ENCODE measurements around the gene CFAP57.
A peak's percentile ranks its signal among the peaks of the same experiment; 100 is the strongest.

CFAP57 gene

DNA sequence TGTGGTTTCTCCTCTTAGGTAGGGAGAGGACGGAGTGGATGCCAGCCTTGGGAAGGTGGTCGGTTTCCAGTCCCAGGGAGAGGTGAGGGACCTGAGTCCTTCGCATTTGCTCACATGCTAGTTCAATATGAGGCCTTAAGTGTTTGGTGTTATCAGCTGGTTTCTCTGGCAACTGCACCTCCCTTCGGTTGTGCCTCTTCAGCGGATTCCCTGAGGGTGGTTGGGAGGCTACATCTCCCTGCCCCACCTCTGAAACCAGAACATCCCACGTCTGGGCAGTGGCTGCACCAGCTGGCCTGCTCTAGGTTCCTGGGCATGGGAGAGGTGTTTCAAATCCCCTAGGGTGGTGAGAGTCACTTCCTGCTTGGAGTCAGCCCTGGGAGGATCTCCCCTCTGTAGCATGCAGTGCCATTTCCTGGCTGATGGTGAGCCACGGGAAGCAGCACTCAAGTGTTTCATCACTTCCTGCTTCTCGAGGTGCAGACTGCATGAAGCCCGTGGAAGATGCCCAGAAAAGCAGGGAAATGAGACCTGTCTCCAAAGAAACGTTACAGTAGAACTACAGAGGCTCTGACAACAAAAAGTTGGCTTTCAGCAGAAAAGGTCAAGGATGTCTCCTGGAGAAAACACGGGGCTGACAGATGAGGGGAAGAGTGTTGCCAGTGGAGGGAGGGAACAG is 102.1 kb downstream of the CFAP57 start:
- peak; percentile 41 for DNase-seq (ENCODE audit: insufficient read length, low spot score)
- FAIRE-seq: no peak

DNA sequence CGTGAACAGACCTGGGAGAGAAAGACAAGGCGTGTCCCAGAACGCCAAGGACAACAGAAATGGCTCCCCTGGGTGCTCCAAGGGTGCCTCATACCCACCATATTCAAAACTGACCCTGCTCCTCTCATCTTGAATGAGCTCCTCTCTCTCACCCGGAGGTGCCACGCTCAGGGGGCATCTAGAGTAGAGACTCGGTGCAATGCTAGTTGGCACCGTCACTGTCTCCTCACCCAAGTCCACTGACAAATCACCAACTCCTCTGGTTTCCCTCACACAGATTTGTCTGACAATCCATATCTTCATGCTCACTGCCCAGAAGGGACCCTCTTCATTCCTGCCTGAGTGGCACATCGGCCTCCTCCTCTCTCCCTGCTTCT is 102.7 kb downstream of the CFAP57 start:
- no peak for DNase-seq (ENCODE audit: insufficient read length, low spot score)
- FAIRE-seq: no peak

DNA sequence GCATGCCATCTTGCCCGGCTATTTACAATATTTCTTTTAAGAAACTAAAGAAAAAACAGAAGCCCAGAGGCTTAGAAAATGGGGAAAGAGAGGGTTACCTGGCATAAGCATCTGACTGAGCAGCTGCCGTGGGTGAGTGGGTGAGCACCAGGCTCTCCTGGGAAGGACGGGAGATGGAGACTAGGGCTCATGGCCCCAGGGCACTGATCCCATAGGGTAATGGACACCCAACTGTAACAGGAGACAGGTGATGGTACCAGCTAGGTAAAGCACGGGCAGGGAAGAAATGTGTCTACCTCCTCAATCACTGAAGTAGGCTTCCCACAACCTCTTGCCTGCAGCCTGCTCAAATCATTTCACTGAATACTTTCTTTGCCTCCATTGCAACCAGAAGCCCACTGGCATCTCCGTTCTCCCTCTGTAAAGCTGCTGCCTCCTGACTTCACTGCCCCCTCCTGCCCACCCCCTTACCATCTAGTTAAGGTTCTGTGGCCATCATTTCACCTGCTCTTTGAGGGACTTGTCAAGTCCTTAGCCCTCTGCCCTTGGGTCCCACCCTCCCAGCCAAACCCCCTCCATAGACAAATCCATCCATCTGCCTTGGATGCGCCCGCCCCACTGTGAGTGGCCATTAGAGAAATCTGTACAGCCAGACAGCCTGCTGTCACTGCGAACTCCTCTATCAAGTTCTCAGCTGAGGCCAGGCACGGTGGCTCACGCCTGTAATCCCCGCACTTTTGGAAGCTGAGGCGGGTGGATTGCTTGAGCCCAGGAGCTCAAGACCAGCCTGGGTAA is 103.9 kb downstream of the CFAP57 start:
- FAIRE-seq: no peak
- DNase-seq (ENCODE audit: insufficient read length, low spot score): no peak

DNA sequence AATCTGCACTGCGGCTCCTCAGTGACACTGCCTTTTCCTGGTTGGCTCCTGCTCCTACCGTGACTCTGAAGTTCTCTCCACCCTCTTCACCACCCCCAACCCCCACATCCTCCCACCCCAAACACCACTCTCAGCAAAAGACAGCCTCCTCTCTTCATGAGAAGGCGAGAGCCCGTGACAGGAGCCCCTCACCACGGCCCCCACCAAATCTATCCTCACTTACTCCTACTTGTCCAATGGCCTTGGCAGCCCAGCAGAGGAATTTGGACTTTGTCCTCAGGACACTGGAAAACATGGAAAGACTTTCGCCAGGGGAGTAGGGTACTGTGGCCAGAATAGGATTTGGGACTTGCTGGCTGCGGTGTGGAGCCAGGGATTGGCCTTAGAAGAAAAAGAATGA is 104.5 kb downstream of the CFAP57 start:
- FAIRE-seq: no peak
- no peak for DNase-seq (ENCODE audit: insufficient read length, low spot score)

DNA sequence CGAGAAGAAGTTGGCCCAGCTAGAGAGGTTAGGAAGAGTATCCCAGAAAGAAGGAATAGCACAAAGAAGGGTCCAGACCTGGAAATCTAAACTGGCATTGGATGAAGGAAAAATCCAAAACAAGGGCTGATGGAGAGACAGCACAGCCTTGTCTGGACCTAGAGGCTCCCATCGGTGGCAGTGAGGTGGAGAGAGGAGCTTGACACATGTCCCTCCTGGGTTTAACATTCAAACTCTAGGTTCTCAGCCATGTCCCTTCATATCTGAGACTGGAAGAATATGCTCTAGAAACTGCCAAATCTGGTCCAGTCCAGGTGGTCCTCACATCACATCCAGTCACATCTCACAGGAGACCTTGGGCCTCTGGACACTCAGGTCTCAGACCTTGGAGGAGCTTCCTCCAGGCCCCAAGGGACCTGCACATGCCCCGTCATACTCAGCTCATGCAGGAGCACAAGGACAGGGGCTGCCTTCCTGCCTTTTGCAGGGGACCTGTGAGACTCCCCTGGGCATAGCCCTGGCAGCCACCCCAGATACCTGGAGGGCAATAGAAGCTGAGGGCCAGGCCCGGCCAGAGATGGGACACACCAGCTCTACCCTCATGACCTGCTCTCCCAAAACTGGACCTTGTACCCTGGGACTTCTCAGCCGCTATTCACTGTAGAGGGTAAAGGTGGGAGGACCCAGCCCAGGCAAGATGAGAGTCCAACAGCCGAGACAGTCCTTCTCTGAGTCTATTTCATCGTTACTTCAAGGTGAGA is 105.2 kb downstream of the CFAP57 start:
- FAIRE-seq (no peak), DNase-seq (ENCODE audit: insufficient read length, low spot score) (no peak)

DNA sequence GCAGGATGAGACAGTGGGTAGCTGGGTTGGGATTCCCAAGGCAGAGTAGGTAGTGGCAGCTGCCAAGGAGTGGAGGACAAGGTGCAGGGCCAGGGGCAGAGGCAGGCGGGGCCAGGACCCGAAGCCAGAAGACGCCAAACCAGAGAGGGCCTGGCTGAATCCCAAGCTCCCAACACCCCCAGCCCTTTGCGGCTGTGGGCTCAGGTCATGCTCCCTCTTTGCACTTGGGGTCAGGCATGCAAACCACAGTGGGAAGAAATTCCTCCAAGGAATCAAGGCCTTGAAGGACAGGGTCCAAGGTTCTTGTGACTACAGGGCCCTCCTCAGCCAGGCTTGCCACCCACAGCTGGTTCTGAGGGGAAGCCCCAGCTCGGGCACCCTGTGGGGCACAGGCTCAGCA is 107.0 kb downstream of the CFAP57 start:
- FAIRE-seq (no peak), DNase-seq (ENCODE audit: insufficient read length, low spot score) (no peak)

DNA sequence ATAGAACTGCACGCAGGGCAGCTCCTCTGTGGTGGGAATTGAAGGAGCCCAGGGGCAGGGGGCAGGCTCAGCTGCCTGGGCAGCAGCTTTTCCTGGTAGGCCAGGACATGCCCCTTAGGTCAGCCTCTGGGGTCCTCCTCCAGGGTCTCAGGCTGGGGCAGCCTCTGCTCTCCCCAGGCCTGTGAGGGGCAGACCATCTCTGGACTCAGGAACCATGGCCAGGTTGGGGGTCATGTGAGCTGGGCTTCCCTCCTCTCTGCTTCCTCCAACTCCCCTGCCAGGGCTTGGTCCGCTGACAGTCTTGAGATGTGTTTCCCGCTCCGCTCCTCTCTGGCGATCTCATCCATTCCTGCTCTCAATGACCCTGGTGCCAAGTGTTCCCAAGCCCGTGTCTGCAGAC is 107.5 kb downstream of the CFAP57 start:
- no peak for FAIRE-seq

DNA sequence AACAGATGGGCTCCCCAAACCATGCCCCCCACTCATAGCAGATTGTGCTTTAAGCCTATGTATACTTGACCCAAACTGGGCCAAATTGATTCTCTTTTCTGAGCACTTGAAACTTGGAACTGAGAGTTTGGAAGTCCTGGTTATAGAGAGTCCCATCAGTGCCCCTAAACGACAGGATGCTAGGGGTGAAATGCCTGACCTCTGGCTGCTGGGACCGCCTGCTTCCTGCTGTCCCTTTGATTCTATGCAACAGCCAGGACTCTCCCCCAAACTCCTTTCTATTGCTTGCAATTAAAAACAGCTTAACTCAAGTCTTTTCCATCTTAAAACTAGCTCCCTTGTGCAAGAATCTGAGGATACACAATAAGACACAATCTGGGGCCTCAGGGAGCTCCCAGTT is 108.6 kb downstream of the CFAP57 start:
- no peak for FAIRE-seq

More for the DNA sequence above, 107.5 kb downstream of the CFAP57 start:
- DNase-seq (ENCODE audit: insufficient read length, low spot score): no peak

DNA sequence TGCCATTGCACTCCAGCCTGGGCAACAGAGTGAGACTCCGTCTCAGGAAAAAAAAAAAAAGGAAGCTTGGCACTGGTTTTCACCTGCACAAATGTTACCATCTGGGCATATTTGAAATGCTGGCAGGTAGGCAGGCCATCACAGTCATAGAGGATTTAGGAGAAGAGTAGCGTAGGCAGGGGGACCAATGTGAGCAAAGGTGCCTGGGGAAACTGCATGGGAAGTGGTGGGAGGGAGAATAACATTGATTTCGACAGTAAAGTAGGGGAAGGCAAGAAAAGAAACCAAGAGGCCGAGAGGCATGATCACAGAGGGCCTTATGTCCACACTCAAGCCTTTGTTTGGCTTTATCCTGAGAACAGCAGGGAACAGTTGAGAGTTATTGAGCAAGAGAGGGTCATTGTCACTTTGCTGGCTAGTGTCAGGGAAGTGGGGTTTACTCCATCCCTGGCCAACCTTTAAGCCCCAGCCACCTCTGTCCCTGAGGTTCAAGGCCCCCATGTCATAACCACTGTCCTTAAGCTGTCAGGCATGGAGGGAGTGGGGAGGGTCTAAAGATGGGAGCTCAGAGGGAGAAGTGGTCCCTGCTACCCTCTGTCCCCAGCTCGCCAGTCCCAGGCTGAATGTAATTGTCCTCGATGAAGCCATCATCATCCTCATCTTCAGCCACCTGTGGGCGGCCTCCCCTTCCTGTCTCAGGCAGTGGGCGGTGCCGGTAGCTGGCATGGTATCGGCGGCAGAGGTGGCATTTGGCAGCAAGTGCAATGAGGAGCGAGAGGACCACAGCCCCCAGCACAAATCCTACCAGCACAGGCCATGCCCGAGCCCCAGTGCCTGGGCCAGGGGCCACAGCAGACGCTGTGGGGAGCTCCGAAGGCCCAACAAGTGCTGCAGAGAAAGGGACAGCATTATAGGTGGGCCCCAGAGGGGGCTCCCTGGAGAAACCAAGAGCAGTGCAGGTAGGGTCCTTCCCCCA is 110.4 kb downstream of the CFAP57 start:
- FAIRE-seq: no peak
- no peak for DNase-seq (ENCODE audit: insufficient read length, low spot score)

More for the DNA sequence above, 108.6 kb downstream of the CFAP57 start:
- no peak for DNase-seq (ENCODE audit: insufficient read length, low spot score)

DNA sequence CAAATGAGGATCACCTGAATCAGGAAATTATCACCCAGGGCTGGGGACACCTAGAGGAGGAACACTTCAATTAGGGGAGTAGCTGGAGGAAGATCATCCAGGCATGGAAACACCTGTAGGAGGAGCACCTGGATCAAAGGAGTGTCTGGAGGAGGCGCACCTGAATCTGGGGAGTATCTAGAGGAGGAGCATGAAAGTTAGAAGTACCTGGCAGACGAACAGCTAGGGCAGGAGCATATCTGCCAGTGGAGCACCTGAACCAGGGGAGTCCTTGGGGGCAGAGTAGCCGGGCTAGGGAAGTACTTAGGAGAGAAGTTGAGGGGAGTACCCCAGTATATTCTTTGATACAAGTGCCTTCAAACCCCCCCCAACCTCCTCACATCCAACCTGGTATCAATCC is 111.9 kb downstream of the CFAP57 start:
- FAIRE-seq: no peak
- no peak for DNase-seq (ENCODE audit: insufficient read length, low spot score)

DNA sequence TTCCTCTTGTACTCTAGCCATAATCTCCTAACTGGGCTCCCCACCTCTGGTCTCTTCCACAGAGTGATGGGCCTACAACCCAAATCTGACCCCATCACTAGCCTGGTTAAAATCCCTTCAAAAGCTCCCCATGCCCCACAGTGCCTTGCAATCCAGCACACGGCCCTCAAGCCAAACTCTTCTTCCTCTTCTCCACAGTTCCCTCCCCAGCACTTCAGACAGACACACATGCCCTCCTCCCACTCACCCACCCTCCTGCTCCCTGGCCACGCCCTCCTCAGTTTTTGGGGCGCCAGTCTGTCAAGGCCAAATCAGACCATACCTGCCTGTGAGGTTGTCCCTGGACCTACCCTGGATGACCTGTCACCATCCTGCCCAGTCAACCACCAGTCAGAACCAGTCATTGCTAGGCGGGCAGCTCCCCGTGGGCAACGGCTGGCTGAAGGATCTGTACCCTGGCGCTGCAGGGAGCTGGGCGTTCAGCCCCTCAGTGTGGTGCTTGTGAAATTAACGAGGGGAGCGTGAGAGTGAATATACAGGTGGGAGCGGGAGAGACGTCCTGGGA is 112.5 kb downstream of the CFAP57 start:
- no peak for FAIRE-seq
- no peak for DNase-seq (ENCODE audit: insufficient read length, low spot score)

DNA sequence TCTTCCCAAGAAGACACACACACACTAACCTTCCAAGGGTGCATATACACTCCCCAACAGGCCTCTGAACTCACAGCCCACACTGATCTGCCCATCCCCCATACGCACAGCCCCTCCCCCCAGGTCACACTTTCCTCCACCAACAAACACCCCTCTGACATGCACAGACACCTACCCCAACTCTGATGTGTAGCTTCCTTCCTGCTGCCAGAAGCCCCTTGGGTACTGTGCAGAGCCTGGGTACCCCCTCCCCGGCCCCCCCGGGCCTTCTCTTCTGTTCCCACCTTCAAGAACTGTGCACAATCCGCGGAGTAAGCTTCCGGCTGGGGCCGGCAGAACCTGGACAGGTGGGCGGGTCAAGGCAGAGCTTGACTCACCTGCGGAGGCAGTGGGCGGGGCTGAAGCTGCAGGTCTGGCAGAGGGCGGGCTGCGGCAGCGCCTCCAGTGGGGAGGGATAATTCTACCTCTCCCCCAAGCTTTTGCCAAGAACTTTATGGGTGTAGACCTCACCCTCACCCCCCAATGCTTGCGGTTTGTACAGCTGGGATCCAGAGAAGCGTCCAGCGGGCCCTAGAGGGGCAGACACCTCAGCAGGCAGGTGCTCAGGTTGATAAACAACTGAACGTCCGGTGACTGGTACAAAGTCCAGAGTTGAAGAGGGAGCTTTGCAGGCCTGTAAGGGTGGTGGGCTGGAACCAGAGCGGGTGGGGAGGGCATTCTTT is 113.3 kb downstream of the CFAP57 start, which contains the start of gene C1orf210:
TSS of gene C1orf210 (minus strand) at position 313 of the 722 bp plus-strand sequence. CDS start 2,311 bp downstream, outside the sequence.
- FAIRE-seq: no peak
- no peak for DNase-seq (ENCODE audit: insufficient read length, low spot score)

DNA sequence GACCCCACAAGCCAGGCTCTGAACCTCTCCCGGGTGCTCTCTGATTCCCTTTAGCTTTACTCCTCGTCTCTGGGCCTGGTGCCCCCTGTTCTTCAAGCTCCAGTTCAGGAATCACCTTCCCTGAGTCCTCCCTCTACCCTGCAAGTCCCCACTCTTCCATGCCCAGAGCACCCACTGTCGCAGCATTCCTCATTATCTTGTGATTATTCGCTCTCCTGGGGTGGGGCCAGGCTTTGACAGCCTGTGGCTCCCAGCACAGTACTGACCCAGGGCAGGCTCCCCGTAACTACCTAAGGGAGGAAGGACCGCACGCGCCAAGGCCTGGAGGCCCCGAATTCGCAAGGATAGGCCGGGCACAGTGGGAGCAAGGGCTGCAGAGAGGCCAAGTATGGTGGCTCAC is 114.0 kb downstream of the CFAP57 start:
- FAIRE-seq (no peak), DNase-seq (ENCODE audit: insufficient read length, low spot score) (no peak)

DNA sequence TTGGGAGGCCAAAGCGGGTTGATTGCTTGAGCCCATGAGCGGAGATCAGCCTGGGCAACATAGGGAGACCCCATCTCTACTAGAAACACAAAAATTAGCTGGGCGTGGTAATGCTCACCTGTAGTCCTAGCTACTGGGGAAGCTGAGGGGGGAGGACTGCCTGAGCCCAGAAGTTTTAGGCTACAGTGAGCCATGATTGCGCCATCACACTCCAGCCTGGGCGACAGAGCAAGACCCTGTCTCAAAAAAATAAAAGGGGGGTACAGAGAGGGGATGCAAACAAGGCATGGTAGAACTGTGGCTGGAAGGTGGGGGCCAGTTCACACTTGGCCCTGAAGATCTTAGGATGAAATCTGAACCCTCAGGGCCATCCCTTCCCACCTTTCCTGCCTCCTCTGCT is 114.4 kb downstream of the CFAP57 start:
- no peak for DNase-seq (ENCODE audit: insufficient read length, low spot score)
- FAIRE-seq: no peak

DNA sequence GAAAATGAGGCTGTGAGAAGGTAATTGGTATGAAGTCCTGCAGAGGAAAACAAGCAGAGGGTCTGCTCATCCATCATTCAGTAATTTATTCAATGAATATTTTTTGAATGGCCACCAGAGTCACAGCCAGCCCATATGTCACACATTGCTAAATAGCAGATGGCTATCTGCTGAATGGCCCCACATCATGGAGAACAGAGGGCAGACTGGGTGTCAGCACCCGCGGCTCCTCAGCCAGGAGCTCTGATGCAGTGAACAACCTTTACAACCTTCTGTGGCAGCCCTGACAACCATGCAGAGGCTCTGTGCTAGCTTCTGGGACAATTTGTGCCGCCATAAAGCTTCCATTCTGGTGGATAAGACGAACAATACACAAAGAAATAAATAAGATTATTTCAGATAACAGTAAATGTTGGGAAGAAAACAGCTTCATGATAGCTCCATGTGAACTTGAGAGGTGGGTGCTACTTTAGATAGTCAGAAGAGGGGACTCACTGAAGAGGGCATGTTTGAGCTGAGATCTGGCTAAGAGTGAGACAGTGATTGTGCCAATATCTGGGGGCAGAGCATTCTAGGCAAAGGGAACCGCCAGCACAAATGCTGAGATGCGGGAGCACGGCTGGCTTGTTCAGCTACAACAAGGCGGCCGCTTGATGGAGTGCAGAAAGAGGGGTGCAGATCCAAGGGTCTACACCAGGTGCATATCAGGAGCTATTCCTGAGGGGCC is 116.1 kb downstream of the CFAP57 start:
- DNase-seq (ENCODE audit: insufficient read length, low spot score) (no peak), FAIRE-seq (no peak)

DNA sequence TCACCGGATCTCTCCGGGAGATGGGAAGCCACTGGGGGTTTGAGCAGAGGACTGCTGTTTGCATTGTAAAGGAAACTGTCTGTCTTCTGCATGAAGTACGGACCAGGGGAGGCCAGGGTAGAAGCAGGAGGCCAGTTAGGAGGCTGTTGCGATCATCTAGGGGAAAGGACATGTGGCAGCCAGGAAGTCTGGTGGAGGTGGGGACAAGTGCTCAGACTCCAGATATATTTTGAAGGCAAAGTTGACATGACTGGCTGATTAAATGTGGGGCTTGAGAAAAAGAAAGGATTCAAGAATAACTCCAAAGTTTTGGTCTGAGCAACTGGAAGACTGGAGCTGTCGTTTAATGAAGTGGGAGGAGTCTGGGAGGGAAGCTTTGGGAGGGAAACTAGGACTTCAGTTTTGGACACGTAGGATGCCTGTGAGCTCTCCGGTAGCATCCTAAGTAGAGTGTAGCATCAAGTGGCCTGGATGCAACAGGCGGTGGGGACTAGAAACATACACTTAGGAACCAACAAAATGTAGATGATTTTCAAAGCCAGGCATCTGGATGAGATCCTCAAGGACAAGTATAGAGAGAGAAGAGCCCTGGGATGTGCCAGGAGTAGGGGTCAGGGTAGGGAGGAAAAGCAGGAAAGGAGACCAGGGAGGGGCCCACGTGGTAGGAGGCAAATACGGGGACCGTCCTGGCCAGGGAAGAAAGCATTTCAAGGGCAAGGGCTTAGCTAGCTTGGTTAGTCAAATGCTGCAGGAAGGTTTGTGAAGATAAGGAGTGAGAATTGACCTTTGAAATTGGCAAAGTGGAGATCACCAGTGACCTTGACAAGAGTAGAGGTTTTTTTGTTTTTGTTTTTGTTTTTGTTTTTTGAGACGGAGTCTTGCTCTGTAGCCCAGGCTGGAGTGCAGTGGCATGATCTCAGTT is 116.9 kb downstream of the CFAP57 start:
- no peak for DNase-seq (ENCODE audit: insufficient read length, low spot score)
- FAIRE-seq: no peak

DNA sequence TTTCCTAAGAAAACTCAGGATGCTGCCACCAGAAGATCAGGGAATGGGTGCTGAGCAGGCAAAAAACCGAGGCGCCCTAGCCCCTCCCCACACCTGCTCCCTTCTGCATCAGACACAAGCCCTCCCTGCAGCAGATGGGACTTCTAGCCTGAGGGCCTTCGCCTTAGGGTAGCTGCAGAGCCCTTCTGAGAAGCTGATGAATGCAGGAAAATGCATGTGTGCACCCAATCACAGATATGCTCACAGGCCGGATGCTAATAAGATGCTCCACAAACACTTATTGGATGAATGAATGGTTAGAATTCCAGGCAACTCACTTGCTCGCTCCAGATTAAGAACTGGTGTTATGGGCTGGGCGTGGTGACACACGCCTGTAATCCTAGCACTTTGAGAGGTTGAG is 120.1 kb downstream of the CFAP57 start:
- no peak for DNase-seq (ENCODE audit: insufficient read length, low spot score)
- FAIRE-seq: no peak

DNA sequence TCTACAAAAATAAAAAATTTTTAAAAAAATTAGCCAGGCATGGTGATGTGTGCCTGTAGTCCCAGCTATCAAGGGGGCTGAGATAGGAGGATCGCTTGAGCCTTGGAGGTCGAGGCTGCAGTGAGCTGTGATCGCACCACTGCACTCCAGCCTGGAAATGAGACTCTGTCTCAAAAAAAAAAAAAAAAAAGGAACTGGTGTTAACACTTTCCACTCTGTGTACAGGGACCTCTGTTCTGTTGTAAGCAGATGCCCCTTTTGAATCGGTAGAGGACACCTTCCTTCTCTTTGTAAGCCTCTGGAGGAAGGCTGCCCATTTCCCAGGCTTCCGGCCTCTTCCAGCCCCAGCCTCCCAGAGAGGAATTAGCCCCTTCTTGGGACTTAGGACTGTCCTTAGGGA is 120.5 kb downstream of the CFAP57 start:
- no peak for FAIRE-seq
- no peak for DNase-seq (ENCODE audit: insufficient read length, low spot score)

Measured in HTR-8/SVneo (cell line).